ENCODE results near the gene IFFO2. TPM values are rescaled to one million over a fixed set of nuclear protein-coding genes. Genes with fewer than 3 reads are reported as not detected.

The IFFO2 gene
- total RNA-seq, 5 donors from 2014 or later (not counting 1 experiment from before 2014, with no cell fraction given), result 36.0 to 76.2 (median 37.7) TPM

DNA sequence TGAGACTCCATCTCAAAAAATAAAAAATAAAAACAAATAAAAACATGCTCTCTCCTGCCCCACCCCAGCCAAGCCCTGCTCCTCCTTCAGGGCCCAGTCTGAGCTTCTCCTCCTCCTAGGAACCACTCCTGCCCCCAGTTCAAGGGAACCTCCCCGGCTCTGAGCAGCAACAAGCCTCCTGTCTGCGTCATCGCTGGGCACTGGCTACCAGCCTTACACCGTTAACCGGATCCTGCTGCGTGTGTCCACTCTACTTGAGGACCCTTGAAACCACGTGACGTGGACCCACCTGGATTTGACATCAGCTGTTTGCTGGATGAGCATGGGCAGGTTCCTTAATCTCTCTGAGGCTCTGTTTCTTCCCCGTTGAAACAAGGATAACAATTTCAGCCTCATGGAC lies 95.4 kb downstream of the IFFO2 start:
- H3K27ac ChIP-seq (ENCODE audit: low read length), result no peak overlapping the region
- H3K27me3 ChIP-seq (replicated peaks in 1 of 2; ENCODE audit: control insufficient read depth in 2 of 2, extremely low read depth in 1 of 2, insufficient read depth in 2 of 2, low read length in 1 of 2), result peaks cover 0 to 21% of the 10 kb centered on the region in 2 experiments
- no peaks in the 10 kb centered on the region for H3K36me3 Mint-ChIP-seq
- H3K4me1 Mint-ChIP-seq, result no peaks in the 10 kb centered on the region
- no peaks in the 10 kb centered on the region for H3K9me3 Mint-ChIP-seq
- H3K27me3 Mint-ChIP-seq, result peaks cover 2 to 8% of the 10 kb centered on the region in 2 donors
- no peak overlapping the region for H3K4me3 Mint-ChIP-seq
- ChIA-PET POLR2A (no interaction called here), CTCF (no interaction called here)
- H3K4me1 ChIP-seq (ENCODE audit: control insufficient read depth in 1 of 2, extremely low read depth in 1 of 2, insufficient read depth in 2 of 2, low read length in 2 of 2), result no peaks in the 10 kb centered on the region
- DNase-seq, result no peak
- H3K27ac Mint-ChIP-seq, result no peak overlapping the region
- no peaks in the 10 kb centered on the region for H3K36me3 ChIP-seq (ENCODE audit: control insufficient read depth in 2 of 2, extremely low read depth in 1 of 2, insufficient read depth in 1 of 2, low read length in 1 of 2)
- WGBS (ENCODE audit: insufficient coverage), result 75% methylated on average over 7 of the region's 9 CpGs
- H3K9me3 ChIP-seq, result no peaks in the 10 kb centered on the region
- no peak for ATAC-seq (replicated peaks in 1 of 4)
- no peak overlapping the region for H3K4me3 ChIP-seq (ENCODE audit: control insufficient read depth in 1 of 2, extremely low read depth in 1 of 2, low read length in 1 of 2)

DNA sequence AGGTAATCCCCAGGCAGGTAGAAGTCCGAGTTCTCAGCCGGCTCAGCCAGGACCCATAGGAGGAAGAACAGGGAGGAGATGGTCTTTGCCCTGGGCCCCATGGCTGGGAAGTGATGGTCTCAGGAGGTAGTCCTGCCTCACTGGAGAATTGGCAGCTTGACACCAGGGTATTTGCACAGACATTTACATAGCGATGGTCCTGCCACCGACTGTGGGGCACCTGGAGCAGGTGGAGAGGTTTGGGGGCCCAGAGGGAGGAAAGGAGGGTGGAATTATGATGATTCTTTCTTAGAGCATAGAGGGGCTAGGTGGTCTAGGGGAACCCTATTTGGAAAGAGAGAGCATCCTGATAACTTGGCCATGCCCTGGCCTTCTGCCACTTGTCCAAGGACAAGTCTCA lies 96.9 kb downstream of the IFFO2 start, which contains the start of gene TAS1R2:
Gene TAS1R2 (minus strand): TSS at position 101 of the 400 bp plus-strand sequence. CDS start 0 bp downstream, at position 101.
- POLR2A ChIA-PET, result interaction anchor here in 1 of 2 donors (0.6 kb wide), 1 partner anchor 131 kb away, joined by 6 read pairs; no protein-coding TSS in a partner anchor
- Mint-ChIP-seq H3K36me3 (no peaks in the 10 kb centered on the region), H3K27ac (no peak within 1 kb of the TSS), H3K4me1 (no peaks in the 10 kb centered on the region), H3K4me3 (no peak within 1 kb of the TSS), H3K9me3 (no peaks in the 10 kb centered on the region), H3K27me3 (peaks cover 11 to 12% of the 10 kb centered on the region in 2 donors)
- ATAC-seq (replicated peaks in 1 of 4) (no peak), DNase-seq (no peak)
- no peak within 1 kb of the TSS for H3K27ac ChIP-seq (ENCODE audit: low read length)
- H3K27me3 ChIP-seq (replicated peaks in 1 of 2; ENCODE audit: control insufficient read depth in 2 of 2, extremely low read depth in 1 of 2, insufficient read depth in 2 of 2, low read length in 1 of 2), result peaks cover 0 to 8% of the 10 kb centered on the region in 2 experiments
- no peaks in the 10 kb centered on the region for H3K4me1 ChIP-seq (ENCODE audit: control insufficient read depth in 1 of 2, extremely low read depth in 1 of 2, insufficient read depth in 2 of 2, low read length in 2 of 2)
- no peaks in the 10 kb centered on the region for H3K36me3 ChIP-seq (ENCODE audit: control insufficient read depth in 2 of 2, extremely low read depth in 1 of 2, insufficient read depth in 1 of 2, low read length in 1 of 2)
- 83% methylated on average over 2 of the region's 4 CpGs for WGBS (ENCODE audit: insufficient coverage)
- H3K4me3 ChIP-seq (ENCODE audit: control insufficient read depth in 1 of 2, extremely low read depth in 1 of 2, low read length in 1 of 2), result no peak within 1 kb of the TSS
- CTCF ChIA-PET, result no interaction called here
- H3K9me3 ChIP-seq, result no peaks in the 10 kb centered on the region

DNA sequence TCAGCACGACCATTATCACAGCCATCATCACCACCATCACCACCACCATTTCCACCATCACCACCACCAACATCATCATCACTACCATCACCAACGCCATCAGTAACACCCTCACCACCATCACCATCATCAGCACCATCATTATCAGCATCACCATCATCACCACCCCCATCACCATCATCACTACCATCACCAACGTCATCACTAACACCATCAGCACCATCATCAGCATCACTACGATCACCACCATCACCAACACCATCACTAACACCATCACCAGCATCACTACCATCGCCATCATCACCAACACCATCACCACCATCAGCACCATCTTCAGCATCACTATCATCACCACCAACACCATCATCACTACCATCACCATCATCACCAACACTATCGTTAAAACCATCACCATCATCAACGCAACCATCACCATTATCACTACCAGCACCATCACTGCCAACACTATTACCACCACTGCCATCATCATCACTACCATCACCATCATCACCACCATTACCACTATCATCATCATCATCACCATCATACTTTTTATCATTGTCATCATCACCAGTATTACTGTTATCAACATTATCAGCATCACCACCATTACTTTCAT lies 98.3 kb downstream of the IFFO2 start:
- no peak for ATAC-seq (replicated peaks in 1 of 4)
- Histone ChIP-seq H3K4me3 (ENCODE audit: control insufficient read depth in 1 of 2, extremely low read depth in 1 of 2, low read length in 1 of 2) (no peak overlapping the region), H3K4me1 (ENCODE audit: control insufficient read depth in 1 of 2, extremely low read depth in 1 of 2, insufficient read depth in 2 of 2, low read length in 2 of 2) (no peaks in the 10 kb centered on the region), H3K9me3 (no peaks in the 10 kb centered on the region), H3K27ac (ENCODE audit: low read length) (no peak overlapping the region), H3K36me3 (ENCODE audit: control insufficient read depth in 2 of 2, extremely low read depth in 1 of 2, insufficient read depth in 1 of 2, low read length in 1 of 2) (no peaks in the 10 kb centered on the region), H3K27me3 (replicated peaks in 1 of 2; ENCODE audit: control insufficient read depth in 2 of 2, extremely low read depth in 1 of 2, insufficient read depth in 2 of 2, low read length in 1 of 2) (peaks cover 0 to 14% of the 10 kb centered on the region in 2 experiments)
- POLR2A ChIA-PET, result no interaction called here
- H3K4me3 Mint-ChIP-seq, result no peak overlapping the region
- 79% methylated on average over 7 of the region's 7 CpGs for WGBS (ENCODE audit: insufficient coverage)
- no peak for DNase-seq
- no peaks in the 10 kb centered on the region for H3K4me1 Mint-ChIP-seq
- H3K27me3 Mint-ChIP-seq, result peaks cover 11 to 12% of the 10 kb centered on the region in 2 donors
- CTCF ChIA-PET, result no interaction called here
- no peaks in the 10 kb centered on the region for H3K36me3 Mint-ChIP-seq
- H3K9me3 Mint-ChIP-seq, result no peaks in the 10 kb centered on the region
- H3K27ac Mint-ChIP-seq, result no peak overlapping the region

DNA sequence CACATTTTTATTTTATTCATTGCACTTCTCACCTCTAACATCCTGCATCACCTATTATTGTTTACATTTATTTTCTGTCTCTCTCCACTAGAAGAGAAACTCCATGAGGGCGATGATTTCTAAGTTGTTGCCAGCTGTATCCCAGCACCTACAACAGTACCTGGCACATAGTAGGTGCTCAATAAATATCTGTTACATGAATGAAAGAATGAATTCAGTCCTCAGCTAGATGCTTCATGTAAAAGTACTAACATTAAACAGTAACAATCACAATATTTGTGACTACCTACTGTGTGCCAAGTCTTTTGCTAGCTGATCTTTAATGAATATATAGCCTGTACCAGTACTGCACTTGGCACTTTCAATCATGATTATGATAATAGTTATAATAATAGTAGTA lies 100.0 kb downstream of the IFFO2 start:
- Mint-ChIP-seq H3K36me3 (no peaks in the 10 kb centered on the region), H3K27ac (no peak overlapping the region), H3K4me1 (no peaks in the 10 kb centered on the region), H3K4me3 (no peak overlapping the region), H3K9me3 (no peaks in the 10 kb centered on the region), H3K27me3 (peaks cover 11 to 12% of the 10 kb centered on the region in 2 donors)
- no peaks in the 10 kb centered on the region for H3K9me3 ChIP-seq
- WGBS (ENCODE audit: insufficient coverage), result no CpG with 5 or more reads among the region's 1 CpG
- POLR2A ChIA-PET, result no interaction called here
- no peaks in the 10 kb centered on the region for H3K36me3 ChIP-seq (ENCODE audit: control insufficient read depth in 2 of 2, extremely low read depth in 1 of 2, insufficient read depth in 1 of 2, low read length in 1 of 2)
- H3K27me3 ChIP-seq (replicated peaks in 1 of 2; ENCODE audit: control insufficient read depth in 2 of 2, extremely low read depth in 1 of 2, insufficient read depth in 2 of 2, low read length in 1 of 2), result peaks cover 0 to 20% of the 10 kb centered on the region in 2 experiments
- CTCF ChIA-PET, result no interaction called here
- H3K4me1 ChIP-seq (ENCODE audit: control insufficient read depth in 1 of 2, extremely low read depth in 1 of 2, insufficient read depth in 2 of 2, low read length in 2 of 2), result no peaks in the 10 kb centered on the region
- ATAC-seq (replicated peaks in 1 of 4) (no peak), DNase-seq (no peak)
- H3K27ac ChIP-seq (ENCODE audit: low read length), result no peak overlapping the region
- no peak overlapping the region for H3K4me3 ChIP-seq (ENCODE audit: control insufficient read depth in 1 of 2, extremely low read depth in 1 of 2, low read length in 1 of 2)

DNA sequence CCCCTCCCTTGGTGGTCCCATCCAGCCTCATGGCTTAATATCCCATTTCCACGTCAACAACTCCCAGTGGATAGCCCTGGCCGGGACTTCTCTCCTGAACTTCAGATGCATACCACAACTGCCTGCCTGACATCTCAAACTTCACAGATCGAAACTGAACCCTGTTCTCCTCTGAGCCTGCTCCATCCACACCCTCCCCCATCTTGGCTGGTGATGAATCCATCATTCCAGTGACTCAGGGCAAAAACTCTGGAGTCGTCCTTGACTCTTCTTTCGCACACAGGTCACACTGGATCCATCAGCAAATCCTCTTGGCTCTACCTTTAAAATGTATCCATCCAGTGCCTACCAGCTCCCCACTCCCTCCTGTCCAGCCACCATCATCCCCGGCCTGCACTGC lies 100.9 kb downstream of the IFFO2 start:
- Mint-ChIP-seq H3K27ac (no peak overlapping the region), H3K36me3 (no peaks in the 10 kb centered on the region), H3K9me3 (no peaks in the 10 kb centered on the region), H3K4me1 (no peaks in the 10 kb centered on the region), H3K4me3 (no peak overlapping the region), H3K27me3 (peaks cover 11 to 12% of the 10 kb centered on the region in 2 donors)
- H3K36me3 ChIP-seq (ENCODE audit: control insufficient read depth in 2 of 2, extremely low read depth in 1 of 2, insufficient read depth in 1 of 2, low read length in 1 of 2), result no peaks in the 10 kb centered on the region
- 68% methylated on average over 6 of the region's 6 CpGs for WGBS (ENCODE audit: insufficient coverage)
- no peak overlapping the region for H3K4me3 ChIP-seq (ENCODE audit: control insufficient read depth in 1 of 2, extremely low read depth in 1 of 2, low read length in 1 of 2)
- H3K27ac ChIP-seq (ENCODE audit: low read length), result no peak overlapping the region
- DNase-seq (no peak), ATAC-seq (replicated peaks in 1 of 4) (no peak)
- H3K9me3 ChIP-seq, result no peaks in the 10 kb centered on the region
- no peaks in the 10 kb centered on the region for H3K4me1 ChIP-seq (ENCODE audit: control insufficient read depth in 1 of 2, extremely low read depth in 1 of 2, insufficient read depth in 2 of 2, low read length in 2 of 2)
- H3K27me3 ChIP-seq (replicated peaks in 1 of 2; ENCODE audit: control insufficient read depth in 2 of 2, extremely low read depth in 1 of 2, insufficient read depth in 2 of 2, low read length in 1 of 2), result peaks cover 0 to 26% of the 10 kb centered on the region in 2 experiments
- ChIA-PET POLR2A (no interaction called here), CTCF (interaction anchor here in 1 of 2 donors (0.5 kb wide), 1 partner anchor 71 kb away, joined by 4 read pairs; no protein-coding TSS in a partner anchor)

- ChIA-PET CTCF (no interaction called here), POLR2A (no interaction called here)
Measured at GRCh38 chr1:18854331-18855025, 102.0 kb downstream of the IFFO2 start.

More at GRCh38 chr1:18854331-18855025, 102.0 kb downstream of the IFFO2 start:
- no peaks in the 10 kb centered on the region for H3K36me3 Mint-ChIP-seq
- peaks cover 11 to 12% of the 10 kb centered on the region in 2 donors for H3K27me3 Mint-ChIP-seq
- H3K27ac ChIP-seq (ENCODE audit: low read length), result no peak overlapping the region
- no peaks in the 10 kb centered on the region for H3K9me3 ChIP-seq
- no peak overlapping the region for H3K27ac Mint-ChIP-seq
- DNase-seq, result no peak
- no peak overlapping the region for H3K4me3 Mint-ChIP-seq
- no peaks in the 10 kb centered on the region for H3K4me1 Mint-ChIP-seq
- no peaks in the 10 kb centered on the region for H3K9me3 Mint-ChIP-seq
- ATAC-seq (replicated peaks in 1 of 4), result no peak
- 85% methylated on average over 39 of the region's 49 CpGs for WGBS (ENCODE audit: insufficient coverage)
- H3K27me3 ChIP-seq (replicated peaks in 1 of 2; ENCODE audit: control insufficient read depth in 2 of 2, extremely low read depth in 1 of 2, insufficient read depth in 2 of 2, low read length in 1 of 2), result peaks cover 0 to 34% of the 10 kb centered on the region in 2 experiments
- no peaks in the 10 kb centered on the region for H3K4me1 ChIP-seq (ENCODE audit: control insufficient read depth in 1 of 2, extremely low read depth in 1 of 2, insufficient read depth in 2 of 2, low read length in 2 of 2)
- H3K36me3 ChIP-seq (ENCODE audit: control insufficient read depth in 2 of 2, extremely low read depth in 1 of 2, insufficient read depth in 1 of 2, low read length in 1 of 2), result no peaks in the 10 kb centered on the region
- no peak overlapping the region for H3K4me3 ChIP-seq (ENCODE audit: control insufficient read depth in 1 of 2, extremely low read depth in 1 of 2, low read length in 1 of 2)
